Smooth muscle cell (in vitro differentiated cells): ENCODE data around the gene CDC42BPA. TPM values are rescaled to one million over a fixed set of nuclear protein-coding genes. Genes with fewer than 3 reads are reported as not detected.

ENCODE experiments used
- DNase-seq: peaks from one replicate; lab custom pipeline; 2025; ENCODE audit not compliant: unreplicated experiment; lab: John Stamatoyannopoulos, UW
- H2AFZ ChIP-seq: fragments of 200-600 bp; sonication (generic); 2 replicates; pipeline ENCODE4 v1.6.0; 2016; ENCODE audit warnings: antibody characterized with exemption, low read depth, mild to moderate bottlenecking
- H3F3A ChIP-seq: fragments of 200-600 bp; sonication (generic); 2 replicates; pipeline ENCODE4 v1.6.0; 2017; ENCODE audit warnings: antibody characterized with exemption, low read depth
- H3K27ac ChIP-seq: fragments of 200-600 bp; sonication (generic); 2 replicates; pipeline ENCODE4 v1.5.1; 2016; ENCODE audit warnings: low read depth, mild to moderate bottlenecking
- H3K27me3 ChIP-seq: fragments of 200-600 bp; sonication (generic); 2 replicates; pipeline ENCODE4 v1.6.1; 2016; ENCODE audit warnings: low read depth, mild to moderate bottlenecking
- H3K36me3 ChIP-seq: fragments of 200-600 bp; sonication (generic); 2 replicates; pipeline ENCODE4 v1.5.1; 2016; ENCODE audit warnings: low read depth
- H3K4me1 ChIP-seq: fragments of 200-600 bp; sonication (generic); 2 replicates; pipeline ENCODE4 v1.5.1; 2016; ENCODE audit warnings: low read depth
- H3K4me2 ChIP-seq: fragments of 200-600 bp; sonication (generic); 2 replicates; pipeline ENCODE4 v1.6.0; 2016; ENCODE audit warnings: mild to moderate bottlenecking
- H3K4me3 ChIP-seq: fragments of 200-600 bp; sonication (generic); 2 replicates; pipeline ENCODE4 v1.5.1; 2016; ENCODE audit warnings: mild to moderate bottlenecking
- H3K79me2 ChIP-seq: fragments of 200-600 bp; sonication (generic); 2 replicates; pipeline ENCODE4 v1.6.0; 2016; ENCODE audit warnings: low read depth, mild to moderate bottlenecking
- H3K9ac ChIP-seq: fragments of 200-600 bp; sonication (generic); 2 replicates; pipeline ENCODE4 v1.6.0; 2016; ENCODE audit warnings: low read depth
- H3K9me3 ChIP-seq: fragments of 200-600 bp; sonication (generic); replicated peaks from 2 replicates; pipeline ENCODE4 v1.5.1; 2016; ENCODE audit warnings: low read depth
- H4K20me1 ChIP-seq: fragments of 200-600 bp; sonication (generic); 2 replicates; pipeline ENCODE4 v1.6.0; 2016; ENCODE audit warnings: low read depth
- CTCF ChIP-seq: fragments of 200-600 bp; sonication (generic); IDR thresholded peaks from 2 replicates; pipeline ENCODE4 v1.5.1; 2017; ENCODE audit warnings: borderline replicate concordance, mild to moderate bottlenecking, antibody characterized with exemption; ENCODE audit not compliant: insufficient read depth, poor library complexity, severe bottlenecking
- WGBS: methylation state at CpG from one replicate; pipeline ENCODE4 v1.1.7; 2016; ENCODE audit warnings: low lambda C conversion rate; 5-methylcytosine and 5-hydroxymethylcytosine counted together
- polyA plus RNA-seq: library from polyadenylated mRNA; unstranded; fragments of >200 nt; fragmentation: Nextera tagmentation; extraction: Ambion mirVana; gene quantifications from 2 replicates; pipeline ENCODE4 v1.2.1, GENCODE V29; 2016
- total RNA-seq: library from RNA; depleted of rRNA; stranded (reverse); fragments of >200 nt; gene quantifications from 2 replicates; pipeline ENCODE4 v1.2.3, GENCODE V29; 2014

Gene CDC42BPA
- total and polyA plus RNA-seq, 2 experiments from 2014 or later, result 14.8 to 34.9 TPM

DNA sequence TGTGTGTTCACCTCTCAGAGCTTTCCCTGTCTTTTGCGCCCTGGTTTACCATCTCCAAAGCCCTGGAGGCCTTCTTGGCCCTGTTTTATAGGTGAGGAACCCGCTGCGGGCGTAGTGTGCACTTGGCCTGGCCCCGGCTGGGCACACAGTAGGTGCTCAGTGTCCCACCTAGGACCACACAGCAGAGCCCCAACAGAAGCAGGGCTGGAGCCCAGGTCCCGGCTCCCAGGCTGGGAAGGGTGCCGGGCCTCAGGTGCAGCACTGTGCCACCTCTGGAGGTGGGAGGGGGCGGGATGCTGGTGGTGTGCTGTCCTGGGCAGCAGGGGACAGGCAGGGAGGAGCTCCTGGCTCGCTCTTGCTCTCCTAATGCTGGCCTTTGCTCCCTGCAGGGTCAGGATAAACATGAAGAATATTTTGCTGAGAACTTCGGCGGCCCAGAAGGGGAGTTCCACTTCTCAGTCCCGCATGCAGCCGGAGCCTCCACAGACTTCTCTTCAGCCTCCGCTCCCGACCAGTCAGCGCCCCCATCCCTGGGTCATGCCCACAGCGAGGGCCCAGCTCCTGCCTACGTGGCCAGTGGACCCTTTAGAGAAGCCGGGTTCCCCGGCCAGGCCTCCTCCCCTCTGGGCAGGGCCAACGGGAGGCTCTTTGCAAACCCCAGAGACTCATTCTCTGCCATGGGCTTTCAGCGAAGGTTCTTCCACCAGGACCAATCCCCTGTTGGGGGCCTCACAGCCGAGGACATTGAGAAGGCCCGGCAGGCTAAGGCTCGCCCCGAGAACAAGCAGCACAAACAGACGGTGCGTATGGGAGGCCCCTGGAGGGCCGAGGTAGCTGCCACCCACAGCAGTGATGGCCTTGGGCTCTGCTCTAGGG lies 353.4 kb downstream of the CDC42BPA start:
- H3K9ac ChIP-seq, result no peak overlapping the region

GRCh38 chr1:226964068-226964425 lies 354.2 kb downstream of the CDC42BPA start:
- H3K9me3 ChIP-seq, result no peaks in the 10 kb centered on the region
- TF ChIP-seq CTCF, result no peak
- H3K4me2 ChIP-seq, result no peak overlapping the region
- no peaks in the 10 kb centered on the region for H3K79me2 ChIP-seq
- no peak overlapping the region for H3K9ac ChIP-seq
- no peak for DNase-seq
- H3K27me3 ChIP-seq, result no peaks in the 10 kb centered on the region
- no peaks in the 10 kb centered on the region for H4K20me1 ChIP-seq
- H3K4me3 ChIP-seq, result no peak overlapping the region
- H3K36me3 ChIP-seq, result no peaks in the 10 kb centered on the region
- H2AFZ ChIP-seq, result no peak overlapping the region
- no peaks in the 10 kb centered on the region for H3K4me1 ChIP-seq
- H3F3A ChIP-seq, result no peaks in the 10 kb centered on the region
- 87% methylated on average over 6 of the region's 6 CpGs for WGBS
- H3K27ac ChIP-seq, result no peak overlapping the region

More for the DNA sequence above, 353.4 kb downstream of the CDC42BPA start:
- Histone ChIP-seq H3K4me3 (no peak overlapping the region), H3K4me2 (no peak overlapping the region), H3F3A (no peaks in the 10 kb centered on the region), H4K20me1 (no peaks in the 10 kb centered on the region), H3K9me3 (no peaks in the 10 kb centered on the region), H2AFZ (no peak overlapping the region), H3K4me1 (no peaks in the 10 kb centered on the region), H3K27ac (no peak overlapping the region), H3K27me3 (no peaks in the 10 kb centered on the region), H3K36me3 (no peaks in the 10 kb centered on the region), H3K79me2 (no peaks in the 10 kb centered on the region)
- 93% methylated on average over 29 of the region's 29 CpGs for WGBS
- no peak for DNase-seq
- TF ChIP-seq CTCF, result no peak

GRCh38 chr1:226962421-226963391 lies 355.6 kb downstream of the CDC42BPA start:
- 93% methylated on average over 28 of the region's 28 CpGs for WGBS
- no peaks in the 10 kb centered on the region for H3K9me3 ChIP-seq

More at GRCh38 chr1:226962421-226963391, 355.6 kb downstream of the CDC42BPA start:
- Histone ChIP-seq H4K20me1 (no peaks in the 10 kb centered on the region), H3K36me3 (no peaks in the 10 kb centered on the region), H3K4me2 (no peak overlapping the region), H3K27ac (no peak overlapping the region), H2AFZ (no peak overlapping the region), H3F3A (no peaks in the 10 kb centered on the region), H3K4me3 (no peak overlapping the region), H3K79me2 (no peaks in the 10 kb centered on the region), H3K9ac (no peak overlapping the region), H3K27me3 (no peaks in the 10 kb centered on the region), H3K4me1 (no peaks in the 10 kb centered on the region)
- no peak for TF ChIP-seq CTCF
- no peak for DNase-seq
